Cerebellar cortex (tissue), 1 donor: Measurements from ENCODE around the gene AOPEP.

Experiments used
- DNase-seq: peaks from one replicate; pipeline ENCODE4 v3.0.0-alpha.2; 2015; ENCODE audit warnings: low spot score

Gene AOPEP

GRCh38 chr9:95083086-95083768 is 356.7 kb downstream of the AOPEP start:
- no peak for DNase-seq

GRCh38 chr9:95084254-95084934 is 357.9 kb downstream of the AOPEP start:
- DNase-seq, result no peak

GRCh38 chr9:95085036-95085770 is 358.7 kb downstream of the AOPEP start:
- DNase-seq, result peak; percentile 49

- DNase-seq, result no peak
Measured at GRCh38 chr9:95085861-95086563, 359.5 kb downstream of the AOPEP start.

GRCh38 chr9:95086564-95086955 is 360.1 kb downstream of the AOPEP start:
- DNase-seq, result no peak

GRCh38 chr9:95087659-95088242 is 361.3 kb downstream of the AOPEP start:
- no peak for DNase-seq

- no peak for DNase-seq
Measured at GRCh38 chr9:95088421-95089161, 362.1 kb downstream of the AOPEP start.

- DNase-seq, result no peak
Measured at GRCh38 chr9:95089257-95090022, 362.9 kb downstream of the AOPEP start.

- peak; percentile 77 for DNase-seq
Measured at GRCh38 chr9:95090023-95090791, 363.7 kb downstream of the AOPEP start.

- DNase-seq, result no peak
Measured at GRCh38 chr9:95090871-95091577, 364.5 kb downstream of the AOPEP start.

- no peak for DNase-seq
Measured at GRCh38 chr9:95091601-95092261, 365.2 kb downstream of the AOPEP start.

GRCh38 chr9:95092262-95093072 is 366.0 kb downstream of the AOPEP start:
- no peak for DNase-seq

GRCh38 chr9:95093586-95093985 is 367.1 kb downstream of the AOPEP start:
- no peak for DNase-seq

- no peak for DNase-seq
Measured at GRCh38 chr9:95094002-95094401, 367.5 kb downstream of the AOPEP start.

- DNase-seq, result no peak
Measured at GRCh38 chr9:95095641-95096355, 369.3 kb downstream of the AOPEP start.

GRCh38 chr9:95096381-95096780 is 369.9 kb downstream of the AOPEP start:
- no peak for DNase-seq

- DNase-seq, result no peak
Measured at GRCh38 chr9:95096807-95097206, 370.3 kb downstream of the AOPEP start.
